Islet precursor cell (in vitro differentiated cells): ENCODE results near the gene AP3M1.

Experiments
- DNase-seq: peaks from one replicate; pipeline ENCODE4 v3.0.0-alpha.2; 2018

The AP3M1 gene

DNA sequence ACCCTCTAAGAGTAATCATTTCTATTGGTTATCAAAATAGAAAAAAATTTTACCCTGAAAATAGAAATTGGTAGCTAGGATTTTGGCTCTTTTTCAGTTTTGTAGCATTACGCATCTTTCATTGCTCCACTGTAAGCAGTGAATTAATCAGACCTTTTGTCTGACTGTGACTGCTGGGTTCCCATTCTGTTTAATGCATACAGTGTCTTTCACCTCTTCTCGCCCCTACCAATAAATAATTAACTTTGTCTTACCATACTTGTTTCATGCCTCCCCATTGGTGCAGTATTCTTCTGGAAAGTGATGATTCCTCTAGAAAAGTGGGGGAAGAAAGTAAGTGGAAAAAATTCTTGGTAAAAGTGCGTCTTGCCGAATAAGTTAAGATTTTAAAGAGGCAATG is 73.2 kb downstream of the AP3M1 start:
- no peak for DNase-seq

GRCh38 chr10:74076961-74077360 is 73.7 kb downstream of the AP3M1 start:
- DNase-seq, result no peak

DNA sequence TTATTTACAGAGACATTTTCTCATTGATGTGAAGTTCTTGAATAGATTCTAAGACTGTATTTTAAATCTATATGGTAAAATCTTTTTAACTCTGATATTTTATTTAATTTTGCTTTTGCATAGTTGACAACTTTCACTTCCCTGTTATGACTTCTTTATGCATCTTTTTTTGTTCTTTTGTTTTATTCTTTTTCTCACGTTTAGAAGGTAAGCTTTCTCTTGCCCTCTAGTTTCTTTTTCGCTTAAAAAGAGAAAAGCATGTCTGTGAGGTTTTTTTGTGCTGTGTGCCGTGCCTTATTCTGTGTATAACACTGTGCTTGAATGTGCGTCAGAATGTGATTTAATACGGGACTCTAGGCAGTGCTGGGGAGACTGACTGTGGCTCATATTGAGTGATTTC is 74.7 kb downstream of the AP3M1 start:
- no peak for DNase-seq

- DNase-seq, result no peak
Measured at GRCh38 chr10:74072503-74072902, 78.1 kb downstream of the AP3M1 start.

DNA sequence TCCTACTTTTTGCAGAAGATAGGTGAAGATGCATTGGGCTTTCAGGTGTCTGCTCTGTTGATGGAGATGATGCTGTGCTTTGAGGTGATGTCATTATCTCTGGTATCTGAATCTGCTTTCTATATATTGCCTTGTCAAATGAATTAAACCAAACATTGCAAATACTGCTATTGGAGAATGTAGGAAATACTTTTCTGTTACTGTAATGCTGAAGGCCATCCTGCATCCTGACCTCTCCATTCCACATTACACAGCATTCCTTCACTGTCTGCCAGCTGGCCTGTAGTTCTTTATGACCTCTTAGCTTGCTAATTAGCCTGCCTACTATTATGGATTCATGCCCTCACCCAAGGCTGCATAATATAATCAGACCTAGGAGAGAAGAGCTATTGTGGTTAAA is 79.5 kb downstream of the AP3M1 start:
- DNase-seq, result no peak
